ENCODE results near the gene PGAP2. TPM values are rescaled to one million over a fixed set of nuclear protein-coding genes. Genes with fewer than 3 reads are reported as not detected.

PGAP2 gene
- total and polyA plus RNA-seq, 10 of the 15 experiments (the other 5 are each of a cell fraction or from before 2014, with no cell fraction given) = 12.3 to 37.4 (median 31.9) TPM

- H3K9ac ChIP-seq (ENCODE audit: control insufficient read depth, insufficient read depth, low read length) = peak overlapping the region; percentile 94
- WGBS (ENCODE audit: insufficient coverage, insufficient replicate concordance, low lambda C conversion rate, missing lambda C conversion rate) = 1% methylated on average over 14 of the region's 14 CpGs
Measured at GRCh38 chr11:3796346-3796745, 12.0 kb upstream of the PGAP2 start.

GRCh38 chr11:3796801-3797328, 11.5 kb upstream of the PGAP2 start:
- peaks cover 7% of the 10 kb centered on the region; the same call in 1 of the 2 replicates for H3K4me1 ChIP-seq (ENCODE audit: control insufficient read depth, insufficient read depth, low read length)

More at GRCh38 chr11:3796346-3796745, 12.0 kb upstream of the PGAP2 start:
- peaks cover 7% of the 10 kb centered on the region; the same call in 1 of the 2 replicates for H3K4me1 ChIP-seq (ENCODE audit: control insufficient read depth, insufficient read depth, low read length)
- no TSS peak for BruUV-seq (replicated peaks)
- peaks cover 0 to 8% of the 10 kb centered on the region in 2 experiments; a peak in 3 of 4 replicates for H3K36me3 ChIP-seq (ENCODE audit: control insufficient read depth in 2 of 2, insufficient read depth in 2 of 2, low read length in 1 of 2)
- ChIA-PET SMC1A (ENCODE audit: uncharacterized antibody, unreplicated experiment) (interaction anchor here (0.8 to 4.0 kb wide), 9 partner anchors 9 to 277 kb away, joined by 3 to 26 read pairs (median 3); partner anchors contain the start of genes PGAP2 and RHOG), POLR2A (interaction anchor here (1.4 to 4.7 kb wide), 3 partner anchors 12 to 43 kb away, joined by 3 to 27 read pairs (median 22); partner anchors contain the start of gene RHOG), CTCF (interaction anchor here (1.2 to 3.3 kb wide), 4 partner anchors 12 to 45 kb away, joined by 3 to 19 read pairs (median 10); partner anchors contain the start of gene PGAP2), RAD21 (ENCODE audit: unreplicated experiment) (interaction anchor here (0.8 to 3.6 kb wide), 6 partner anchors 10 to 276 kb away, joined by 3 to 22 read pairs (median 4); partner anchors contain the start of genes PGAP2 and RHOG)
- H4K20me1 ChIP-seq (ENCODE audit: control insufficient read depth, insufficient read depth) = no peaks in the 10 kb centered on the region; the same call in 1 of the 2 replicates
- H2AFZ ChIP-seq (ENCODE audit: control insufficient read depth, low read depth, low read length) = no peak overlapping the region
- intact Hi-C loops (cut with micrococcal nuclease; ENCODE audit: unreplicated experiment) (loop anchor here (2.0 kb wide), 1 partner anchor 44 kb away; the partner anchor contains the start of gene RHOG), in situ Hi-C loops (cut with MboI) (no loop called here)
- FAIRE-seq (no peak), ATAC-seq (no peak), DNase-seq (ENCODE audit: low read depth, low spot score) (no peak)
- peaks cover 53% of the 10 kb centered on the region for H3K79me2 ChIP-seq (ENCODE audit: control insufficient read depth, insufficient read depth, low read length)
- peak overlapping the region; percentile 91 for H3K4me3 ChIP-seq
- TF ChIP-seq YBX1 (IDR thresholded peaks at IDR 0.05) = no peak
- TF ChIP-seq HDAC2 (IDR thresholded peaks at IDR 0.05) = no peak
- TF ChIP-seq POLR2AphosphoS5 (IDR thresholded peaks at IDR 0.05; ENCODE audit: low read length) = peak; percentile 32; the same call in 1 of the 2 replicates
- H3K27me3 ChIP-seq (replicated peaks in 1 of 2; ENCODE audit: control insufficient read depth in 2 of 2, insufficient read depth in 2 of 2, low read length in 1 of 2) = no peaks in the 10 kb centered on the region
- H3K9me3 ChIP-seq (replicated peaks; ENCODE audit: control insufficient read depth, insufficient read depth, low read length) = no peaks in the 10 kb centered on the region; the same call in 2 of the 3 replicates
- peak overlapping the region; percentile 97 for H3K27ac ChIP-seq (ENCODE audit: control insufficient read depth, insufficient read depth)
- H3K4me2 ChIP-seq (ENCODE audit: control insufficient read depth, insufficient read depth) = peak overlapping the region; percentile 89

More at GRCh38 chr11:3796801-3797328, 11.5 kb upstream of the PGAP2 start:
- DNase-seq (ENCODE audit: low read depth, low spot score) (no peak), FAIRE-seq (no peak), ATAC-seq (peak; percentile 73)
- H3K4me3 ChIP-seq = peak overlapping the region; percentile 91
- peak overlapping the region; percentile 79 for H2AFZ ChIP-seq (ENCODE audit: control insufficient read depth, low read depth, low read length)
- ChIA-PET RAD21 (ENCODE audit: unreplicated experiment) (interaction anchor here (1.1 to 3.6 kb wide), 7 partner anchors 11 to 420 kb away, joined by 3 to 22 read pairs (median 4); partner anchors contain the start of genes PGAP2 and RHOG), SMC1A (ENCODE audit: uncharacterized antibody, unreplicated experiment) (interaction anchor here (0.9 to 4.0 kb wide), 7 partner anchors 9 to 276 kb away, joined by 3 to 26 read pairs (median 3); partner anchors contain the start of genes PGAP2 and RHOG), POLR2A (interaction anchor here (1.4 to 4.7 kb wide), 3 partner anchors 12 to 43 kb away, joined by 3 to 27 read pairs (median 22); partner anchors contain the start of gene RHOG), CTCF (interaction anchor here (1.2 to 3.3 kb wide), 4 partner anchors 12 to 45 kb away, joined by 3 to 19 read pairs (median 10); partner anchors contain the start of gene PGAP2)
- H3K27ac ChIP-seq (ENCODE audit: control insufficient read depth, insufficient read depth) = peak overlapping the region; percentile 97
- peak overlapping the region; percentile 89 for H3K4me2 ChIP-seq (ENCODE audit: control insufficient read depth, insufficient read depth)
- H3K36me3 ChIP-seq (ENCODE audit: control insufficient read depth in 2 of 2, insufficient read depth in 2 of 2, low read length in 1 of 2) = peaks cover 0 to 8% of the 10 kb centered on the region in 2 experiments; a peak in 3 of 4 replicates
- H3K79me2 ChIP-seq (ENCODE audit: control insufficient read depth, insufficient read depth, low read length) = peaks cover 53% of the 10 kb centered on the region
- BruUV-seq (replicated peaks) = no TSS peak
- peak overlapping the region; percentile 94 for H3K9ac ChIP-seq (ENCODE audit: control insufficient read depth, insufficient read depth, low read length)
- in situ Hi-C loops (cut with MboI) = no loop called here
- no peaks in the 10 kb centered on the region for H3K27me3 ChIP-seq (replicated peaks in 1 of 2; ENCODE audit: control insufficient read depth in 2 of 2, insufficient read depth in 2 of 2, low read length in 1 of 2)
- no peaks in the 10 kb centered on the region; the same call in 2 of the 3 replicates for H3K9me3 ChIP-seq (replicated peaks; ENCODE audit: control insufficient read depth, insufficient read depth, low read length)
- intact Hi-C loops (cut with micrococcal nuclease; ENCODE audit: unreplicated experiment) = loop anchor here (1.0 to 2.0 kb wide), 2 partner anchors 44 to 297 kb away; partner anchors contain the start of genes RHOG and RRM1
- TF ChIP-seq SMAD5 (IDR thresholded peaks at IDR 0.05; ENCODE audit: low read depth) = no peak
- TF ChIP-seq NFIC (IDR thresholded peaks at IDR 0.05; ENCODE audit: low read depth, low read length) = no peak
- no peak for TF ChIP-seq TCF12 (IDR thresholded peaks at IDR 0.05; ENCODE audit: low read depth, low read length)
- TF ChIP-seq, protein P1, sequence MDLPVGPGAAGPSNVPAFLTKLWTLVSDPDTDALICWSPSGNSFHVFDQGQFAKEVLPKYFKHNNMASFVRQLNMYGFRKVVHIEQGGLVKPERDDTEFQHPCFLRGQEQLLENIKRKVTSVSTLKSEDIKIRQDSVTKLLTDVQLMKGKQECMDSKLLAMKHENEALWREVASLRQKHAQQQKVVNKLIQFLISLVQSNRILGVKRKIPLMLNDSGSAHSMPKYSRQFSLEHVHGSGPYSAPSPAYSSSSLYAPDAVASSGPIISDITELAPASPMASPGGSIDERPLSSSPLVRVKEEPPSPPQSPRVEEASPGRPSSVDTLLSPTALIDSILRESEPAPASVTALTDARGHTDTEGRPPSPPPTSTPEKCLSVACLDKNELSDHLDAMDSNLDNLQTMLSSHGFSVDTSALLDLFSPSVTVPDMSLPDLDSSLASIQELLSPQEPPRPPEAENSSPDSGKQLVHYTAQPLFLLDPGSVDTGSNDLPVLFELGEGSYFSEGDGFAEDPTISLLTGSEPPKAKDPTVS (IDR thresholded peaks at IDR 0.05; ENCODE audit: low read depth, low read length) = no peak
- no peak for TF ChIP-seq JUND (IDR thresholded peaks at IDR 0.05; ENCODE audit: low read depth, low read length)
- TF ChIP-seq BHLHE40 (IDR thresholded peaks at IDR 0.05; ENCODE audit: borderline replicate concordance in 1 of 2, low read depth in 2 of 2, low read length in 1 of 2) = no peak
- TF ChIP-seq ZNF217 (IDR thresholded peaks at IDR 0.05) = no peak
- TF ChIP-seq SMC3 (IDR thresholded peaks at IDR 0.05; ENCODE audit: borderline replicate concordance, low read length) = no peak
- no peak for TF ChIP-seq SREBF1 (IDR thresholded peaks at IDR 0.05; ENCODE audit: low read length)
- TF ChIP-seq ZSCAN29 (IDR thresholded peaks at IDR 0.05) = no peak
- no peak for TF ChIP-seq ZNF384 (IDR thresholded peaks at IDR 0.05; ENCODE audit: borderline replicate concordance, low read depth, low read length)
- under 1% methylated on average over 24 of the region's 26 CpGs for WGBS (ENCODE audit: insufficient coverage, insufficient replicate concordance, low lambda C conversion rate, missing lambda C conversion rate)
- H4K20me1 ChIP-seq (ENCODE audit: control insufficient read depth, insufficient read depth) = no peaks in the 10 kb centered on the region

Data from GM12878 (cell line).